HG03139 (cell line): ENCODE data around the gene ABCA1.

Experiments used
- ATAC-seq: cut with Tn5 transposase; IDR thresholded peaks from one replicate; pipeline ENCODE4 v1.9.1; 2021; ENCODE audit not compliant: unreplicated experiment

ABCA1 gene

GRCh38 chr9:104805441-104805840 lies 122.5 kb downstream of the ABCA1 start:
- no peak for ATAC-seq

DNA sequence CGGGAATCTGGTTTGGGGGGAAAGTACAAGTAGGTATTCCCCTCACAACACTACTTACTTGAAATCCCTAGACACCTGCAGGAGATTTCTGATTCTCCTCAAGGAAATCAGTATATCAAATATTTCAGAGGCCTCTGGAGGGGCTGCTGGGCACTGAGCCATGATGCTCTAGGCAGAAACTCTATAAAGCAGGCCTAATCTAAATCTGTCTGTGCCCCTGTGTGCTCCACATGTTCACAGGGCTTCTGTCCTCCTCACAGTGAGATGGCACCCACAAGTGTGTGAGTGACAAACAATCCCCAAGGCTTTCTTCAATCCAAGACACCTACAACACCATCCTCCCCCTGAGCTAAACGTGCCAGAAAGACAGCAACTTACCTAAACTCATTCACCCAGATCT lies 125.0 kb downstream of the ABCA1 start:
- no peak for ATAC-seq

DNA sequence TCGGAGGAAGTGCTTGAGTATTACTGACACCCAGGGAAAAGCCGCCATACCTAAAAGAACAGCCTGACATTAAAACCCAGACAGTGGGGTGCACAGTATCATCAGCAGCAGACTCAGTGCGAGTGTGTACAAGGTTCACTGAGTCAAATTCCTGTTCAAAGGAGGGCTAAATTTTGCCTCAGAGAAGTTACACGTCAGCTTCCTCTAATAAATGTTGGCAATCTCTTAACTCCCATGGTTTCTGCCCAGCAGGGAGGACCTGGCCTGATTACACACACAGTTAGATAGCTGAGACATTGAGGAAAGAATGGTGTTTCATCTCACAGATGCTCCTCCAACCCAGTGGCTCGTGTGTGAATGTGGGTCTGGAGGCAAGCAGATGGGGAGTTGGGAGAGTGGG lies 125.8 kb downstream of the ABCA1 start:
- ATAC-seq = no peak

GRCh38 chr9:104800068-104800785 lies 127.7 kb downstream of the ABCA1 start:
- no peak for ATAC-seq

DNA sequence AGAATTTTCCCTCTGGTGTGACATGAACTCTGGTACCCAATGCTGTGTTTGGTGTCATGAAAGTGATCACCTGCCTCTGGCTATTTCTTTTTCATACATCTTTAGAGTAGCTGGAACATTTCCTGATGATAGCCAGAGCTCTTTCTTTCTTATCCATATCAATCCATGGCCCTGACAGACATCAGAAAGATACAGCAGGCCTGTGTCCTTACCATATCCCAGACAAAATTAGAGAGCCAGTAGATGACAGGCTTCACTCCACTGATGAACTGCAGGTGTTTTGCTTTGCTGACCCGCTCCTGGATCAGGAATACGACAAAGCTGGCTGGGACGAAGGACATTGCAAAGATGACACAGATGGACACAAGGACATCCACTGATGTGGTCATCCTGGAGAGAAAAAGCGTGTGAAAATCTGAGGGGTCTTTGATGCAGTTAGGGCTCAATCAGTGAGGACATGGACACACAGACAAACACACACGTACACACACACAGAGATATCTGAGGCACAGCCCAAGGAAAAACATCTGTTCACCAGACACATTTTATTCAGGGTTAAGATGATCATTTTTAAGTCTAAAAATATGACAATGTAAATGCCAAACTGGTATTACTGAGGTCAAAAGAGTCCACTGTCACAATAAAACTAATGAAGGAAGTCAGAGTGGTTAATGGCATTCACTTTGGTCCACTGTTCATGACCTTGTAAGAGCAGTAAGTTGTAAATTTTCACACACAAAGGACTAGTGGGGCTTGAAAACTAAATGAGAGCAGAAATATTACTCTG lies 129.6 kb downstream of the ABCA1 start:
- no peak for ATAC-seq

DNA sequence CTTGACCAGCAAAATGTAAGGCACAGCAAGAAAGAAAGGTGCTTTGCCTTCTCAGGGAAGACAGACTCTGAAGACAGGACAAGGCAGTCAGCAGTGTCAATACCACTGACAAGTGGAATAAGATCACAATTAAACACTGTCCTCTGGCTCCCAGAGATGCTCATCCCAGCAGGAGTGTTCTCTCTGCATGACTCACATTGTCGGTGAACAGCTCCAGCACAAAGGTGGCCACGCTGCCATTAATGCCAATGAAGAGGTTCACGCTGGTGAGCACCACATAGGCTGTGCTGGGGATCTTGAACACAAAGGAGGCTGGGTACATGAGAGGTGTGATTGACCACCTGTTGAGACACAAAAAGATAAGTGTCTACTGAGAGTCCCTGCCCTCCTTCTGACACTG lies 132.1 kb downstream of the ABCA1 start:
- ATAC-seq = no peak

- no peak for ATAC-seq
Observed at GRCh38 chr9:104795082-104795481, 132.9 kb downstream of the ABCA1 start.

DNA sequence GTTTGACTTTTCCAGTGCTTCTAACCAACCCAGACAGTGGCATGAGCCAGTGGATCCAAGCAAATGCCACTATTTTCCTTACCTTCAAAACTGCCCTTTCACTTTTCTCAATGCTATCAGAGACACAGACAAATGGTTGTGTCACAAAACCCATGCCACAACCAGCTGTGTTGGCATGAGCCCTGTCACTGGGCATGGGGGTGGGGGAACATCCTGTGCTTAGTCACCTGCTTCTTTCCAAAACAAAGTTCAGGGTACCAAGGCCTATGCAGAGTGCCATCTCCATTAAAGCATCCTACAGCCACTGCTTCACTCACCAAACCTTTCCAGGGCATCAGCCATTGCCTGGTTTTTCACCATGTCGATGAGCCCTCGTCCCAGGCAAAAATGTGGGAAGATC lies 133.9 kb downstream of the ABCA1 start:
- ATAC-seq = no peak

DNA sequence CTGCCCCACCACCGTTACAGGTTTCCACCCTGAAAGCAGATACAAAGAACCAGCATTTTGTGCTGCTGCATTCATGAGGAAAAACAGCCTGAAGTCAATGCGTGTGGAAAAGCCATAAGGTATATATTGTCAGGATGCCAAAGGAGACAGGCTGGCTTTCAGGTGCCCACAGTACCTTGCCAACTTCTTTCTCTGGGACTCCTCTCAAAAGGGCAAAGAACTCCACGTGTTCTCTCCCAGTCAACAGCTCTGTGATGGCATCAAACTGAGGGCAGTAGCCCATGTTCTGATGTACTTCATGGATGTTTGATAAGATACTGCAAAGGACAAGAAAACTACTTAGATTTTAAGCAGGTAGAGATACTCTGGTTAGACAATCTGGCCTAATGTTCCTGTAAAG lies 139.7 kb downstream of the ABCA1 start:
- ATAC-seq = no peak

DNA sequence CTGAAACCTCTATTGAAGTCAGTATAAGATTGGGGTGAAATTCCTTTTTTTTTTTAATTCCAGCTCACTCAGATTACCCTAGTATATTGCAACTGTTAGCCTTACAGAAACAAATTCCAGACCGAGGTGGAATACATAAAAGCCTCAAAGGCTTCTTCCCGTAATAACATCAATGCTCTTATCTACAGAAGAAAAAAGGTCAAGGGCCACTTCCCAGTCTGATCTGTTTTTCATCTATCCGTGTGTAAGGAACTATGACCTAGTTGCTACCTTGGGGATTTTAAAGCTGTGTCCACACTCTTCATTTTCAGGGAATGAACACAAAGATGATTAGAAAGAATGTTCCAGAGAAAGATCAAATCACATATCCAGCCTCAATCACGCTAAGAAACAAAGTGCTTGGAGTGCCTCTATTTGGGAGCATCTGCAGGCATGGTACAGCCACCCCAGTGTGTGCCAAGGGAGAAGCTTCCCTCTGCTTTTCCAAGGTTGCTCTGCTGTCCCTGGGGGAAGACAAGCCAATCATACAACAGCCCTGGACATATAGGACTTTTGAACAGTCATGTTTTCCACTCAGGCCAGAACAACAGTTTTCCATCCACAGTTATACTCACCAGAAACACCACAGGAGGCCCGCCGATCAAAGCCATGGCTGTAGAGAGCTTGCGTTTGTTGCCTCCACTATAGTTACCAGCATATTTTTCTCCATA lies 140.5 kb downstream of the ABCA1 start:
- ATAC-seq = no peak

GRCh38 chr9:104786293-104786692 lies 141.7 kb downstream of the ABCA1 start:
- no peak for ATAC-seq

GRCh38 chr9:104784098-104784497 lies 143.9 kb downstream of the ABCA1 start:
- ATAC-seq = peak; percentile 78

DNA sequence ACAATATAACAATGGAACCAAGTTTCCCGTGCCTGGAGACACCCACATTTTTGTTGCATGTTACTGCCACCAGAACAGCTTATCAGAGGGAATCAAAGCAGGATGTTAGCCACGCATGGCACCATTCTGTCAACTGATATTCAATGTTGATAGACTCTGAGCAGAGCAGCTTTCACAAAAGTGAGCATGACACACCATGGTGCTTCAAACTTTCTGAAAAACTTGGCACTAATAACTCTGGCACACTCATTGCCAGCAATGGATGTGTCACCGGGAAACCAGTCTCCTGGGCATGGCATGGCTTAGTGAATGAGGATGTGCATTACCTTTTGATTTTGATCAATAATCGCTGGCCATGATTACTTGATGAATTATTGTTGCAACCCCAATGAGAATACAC lies 144.4 kb downstream of the ABCA1 start:
- ATAC-seq = no peak

- ATAC-seq = no peak
Observed at GRCh38 chr9:104780796-104781395, 147.1 kb downstream of the ABCA1 start.

DNA sequence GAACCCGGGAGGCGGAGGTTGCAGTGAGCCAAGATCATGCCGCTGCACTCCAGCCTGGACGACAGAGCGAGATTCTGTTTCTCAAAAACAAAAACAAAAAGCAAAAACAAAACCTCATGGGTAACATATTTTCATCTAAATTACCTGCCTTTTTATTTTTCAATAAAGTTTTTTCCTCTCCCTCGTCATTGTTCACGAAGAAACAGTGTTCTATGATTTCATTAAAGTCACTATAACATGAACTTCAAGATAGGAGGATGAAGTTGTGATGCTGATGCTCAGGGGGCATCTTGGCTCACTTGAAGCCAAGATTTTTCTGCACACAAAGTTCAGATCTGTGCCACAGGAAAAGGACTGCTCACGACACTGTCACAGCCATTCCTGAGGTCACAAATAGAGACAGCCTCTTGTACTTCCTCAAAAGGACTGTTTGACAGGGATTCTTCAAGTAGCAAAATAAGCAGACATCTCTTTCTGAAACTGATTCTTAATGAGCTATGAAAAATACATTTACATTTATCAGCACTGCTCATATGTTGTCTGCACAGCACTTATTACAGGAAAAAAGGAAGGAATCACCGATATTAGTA lies 147.9 kb downstream of the ABCA1 start:
- no peak for ATAC-seq

DNA sequence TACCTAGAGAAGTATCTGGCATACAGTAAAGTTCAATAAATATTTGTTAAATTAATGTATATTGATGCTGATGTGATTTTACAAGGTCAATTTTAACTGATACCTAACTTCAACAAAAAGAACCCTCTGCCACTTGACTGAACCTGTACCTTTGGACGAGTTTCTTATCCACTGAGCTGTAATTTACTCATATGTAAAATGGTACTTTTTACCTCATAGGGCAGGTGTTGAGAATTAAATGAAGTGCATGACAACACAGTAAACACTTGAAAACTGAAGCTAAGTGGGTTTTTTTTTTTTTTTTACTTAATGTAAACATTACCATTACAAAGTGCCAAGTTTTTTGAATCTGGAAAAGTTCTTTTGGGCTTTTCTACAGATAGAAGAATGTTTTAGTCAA lies 148.6 kb downstream of the ABCA1 start:
- ATAC-seq = no peak

DNA sequence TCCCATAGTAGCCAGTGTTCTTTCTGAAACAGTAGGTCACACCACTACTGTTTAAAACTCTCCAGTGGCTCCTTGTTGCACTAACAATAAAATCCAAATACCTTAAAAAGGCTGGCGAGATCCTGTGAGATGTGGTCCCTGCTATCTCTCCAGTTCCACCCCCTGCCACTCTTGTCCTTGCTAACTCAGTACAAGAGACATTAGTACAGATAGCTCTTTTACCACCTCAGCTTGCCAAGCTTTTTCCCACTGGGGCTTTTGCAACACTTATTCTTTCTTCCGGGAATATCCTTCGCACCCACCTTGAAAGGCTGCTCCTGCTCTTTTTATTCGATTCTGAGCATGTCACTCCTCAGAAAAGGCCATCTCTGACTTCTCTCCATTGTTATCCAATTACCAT lies 149.2 kb downstream of the ABCA1 start:
- no peak for ATAC-seq

GRCh38 chr9:104776797-104777196 lies 151.2 kb downstream of the ABCA1 start:
- no peak for ATAC-seq

DNA sequence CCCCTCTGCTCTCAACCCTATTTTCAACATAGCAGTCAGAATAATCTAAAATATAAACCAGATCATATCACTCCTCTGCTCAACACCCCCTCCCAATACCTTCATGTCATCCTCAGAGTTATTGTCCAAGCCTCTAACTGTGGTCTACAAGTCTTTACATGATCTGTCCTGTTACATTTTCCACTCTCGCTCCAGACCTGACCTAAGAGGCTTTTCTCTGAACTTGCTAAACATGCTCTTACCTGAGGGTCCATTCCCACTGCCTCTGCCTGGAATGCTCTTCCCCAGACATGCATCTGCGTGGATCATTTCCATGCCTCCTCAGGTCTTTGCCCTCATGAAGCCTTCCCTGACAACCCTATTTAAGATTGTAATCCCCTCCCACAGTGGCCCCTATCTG lies 152.0 kb downstream of the ABCA1 start:
- ATAC-seq = no peak

DNA sequence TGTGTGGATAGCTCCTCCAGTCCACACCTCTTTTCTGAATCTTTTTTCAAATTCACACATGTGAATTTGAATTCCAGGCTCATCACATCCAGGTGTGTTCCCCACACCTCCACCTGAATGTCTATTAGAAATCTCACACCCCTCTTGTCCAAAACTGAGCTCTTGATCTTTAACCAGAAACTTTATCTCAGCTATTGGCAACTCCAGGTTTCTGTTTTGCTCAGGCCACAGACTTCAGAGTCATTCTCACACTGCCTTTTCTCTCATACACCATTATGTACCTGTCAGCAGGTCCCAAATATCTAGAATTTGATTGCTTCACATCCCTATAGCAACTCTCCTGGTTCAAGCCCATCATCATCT lies 152.4 kb downstream of the ABCA1 start:
- ATAC-seq = peak; percentile 55

DNA sequence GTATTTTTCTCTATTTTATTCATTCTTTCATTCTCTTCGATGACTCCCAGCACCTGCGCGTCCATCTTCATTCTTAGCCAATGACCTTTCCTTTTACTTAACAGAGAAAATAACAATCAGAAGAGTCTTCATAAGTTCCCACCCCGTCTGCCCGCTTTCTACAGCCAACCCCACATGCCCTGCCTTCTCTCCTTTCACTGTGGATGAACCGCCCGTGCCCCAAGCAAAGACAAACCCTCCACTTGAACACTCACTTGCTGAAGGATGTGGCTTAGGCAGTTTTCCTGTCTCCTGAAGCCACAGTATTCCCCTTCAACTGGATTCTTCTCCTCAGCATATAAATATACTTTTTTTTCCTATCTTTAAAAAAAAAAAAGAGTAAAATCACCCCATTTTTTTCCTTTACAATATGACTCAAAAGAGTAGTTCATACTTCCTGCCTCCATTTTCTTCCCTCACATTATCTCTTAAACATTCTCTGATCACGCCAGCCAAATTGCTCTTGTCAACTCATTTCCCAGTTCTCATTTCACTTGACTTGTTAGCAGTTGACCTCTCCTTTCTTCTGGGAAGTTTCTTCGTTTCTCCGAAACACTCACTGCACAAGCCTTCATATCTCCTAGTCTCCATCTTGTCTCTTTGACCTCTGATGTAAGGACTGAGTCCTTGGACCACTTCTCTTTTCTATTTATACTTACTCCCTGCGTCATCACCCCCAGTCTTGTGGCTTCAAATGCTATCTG lies 153.0 kb downstream of the ABCA1 start:
- ATAC-seq = peak; percentile 91
